GM19238 (cell line): Measurements from ENCODE around the gene SLC45A3.
"Not testable (repeated sequence)": the region's sequence is repeated elsewhere in the genome, so short reads cannot be mapped to it uniquely, and the experiment has no call there.

Experiments
- DNase-seq: peaks from one replicate; pipeline ENCODE4 v3.0.0; 2011; ENCODE audit warnings: low spot score; ENCODE audit not compliant: insufficient read length

The SLC45A3 gene

GRCh38 chr1:205680073-205680851 is at the start of gene SLC45A3:
Gene SLC45A3 (minus strand): TSS chr1:205680509. CDS start chr1:205664656, 15,853 bp downstream.
- DNase-seq: no peak

- no peak for DNase-seq
These were observed 46.4 kb upstream of the SLC45A3 start for GRCh38 chr1:205726619-205727125.

GRCh38 chr1:205725514-205725913 is 45.2 kb upstream of the SLC45A3 start:
- DNase-seq: no peak

GRCh38 chr1:205720740-205721139 is 40.4 kb upstream of the SLC45A3 start:
- not testable (repeated sequence) for DNase-seq

- DNase-seq: no peak
These were observed 39.5 kb upstream of the SLC45A3 start for GRCh38 chr1:205719762-205720161.

- DNase-seq: no peak
These were observed 38.7 kb upstream of the SLC45A3 start for GRCh38 chr1:205719015-205719414.

- no peak for DNase-seq
These were observed 36.2 kb upstream of the SLC45A3 start for GRCh38 chr1:205716371-205717132.

- no peak for DNase-seq
These were observed 35.3 kb upstream of the SLC45A3 start for GRCh38 chr1:205715628-205716027.

- no peak for DNase-seq
These were observed 34.6 kb upstream of the SLC45A3 start for GRCh38 chr1:205714906-205715246.

GRCh38 chr1:205714190-205714905 is 34.0 kb upstream of the SLC45A3 start:
- no peak for DNase-seq

- peak; percentile 32 for DNase-seq
These were observed 31.1 kb upstream of the SLC45A3 start for GRCh38 chr1:205711105-205712048.

GRCh38 chr1:205710201-205711062 is 30.1 kb upstream of the SLC45A3 start:
- no peak for DNase-seq

GRCh38 chr1:205709640-205710039 is 29.3 kb upstream of the SLC45A3 start:
- no peak for DNase-seq

GRCh38 chr1:205709059-205709398 is 28.7 kb upstream of the SLC45A3 start:
- no peak for DNase-seq

- no peak for DNase-seq
These were observed 26.5 kb upstream of the SLC45A3 start for GRCh38 chr1:205706601-205707502.

GRCh38 chr1:205704903-205705302 is 24.6 kb upstream of the SLC45A3 start:
- no peak for DNase-seq

- no peak for DNase-seq
These were observed 22.8 kb upstream of the SLC45A3 start for GRCh38 chr1:205703072-205703471.

GRCh38 chr1:205701891-205702290 is 21.6 kb upstream of the SLC45A3 start:
- no peak for DNase-seq

GRCh38 chr1:205701420-205701819 is 21.1 kb upstream of the SLC45A3 start:
- no peak for DNase-seq
